GM21515 (cell line): ENCODE data around the gene TNRC6A.
"Not testable (repeated sequence)": the region's sequence is repeated elsewhere in the genome, so short reads cannot be mapped to it uniquely, and the experiment has no call there.

Experiments
- ATAC-seq: cut with Tn5 transposase; IDR thresholded peaks from one replicate; pipeline ENCODE4 v1.9.1; 2021; ENCODE audit not compliant: unreplicated experiment

TNRC6A gene

DNA sequence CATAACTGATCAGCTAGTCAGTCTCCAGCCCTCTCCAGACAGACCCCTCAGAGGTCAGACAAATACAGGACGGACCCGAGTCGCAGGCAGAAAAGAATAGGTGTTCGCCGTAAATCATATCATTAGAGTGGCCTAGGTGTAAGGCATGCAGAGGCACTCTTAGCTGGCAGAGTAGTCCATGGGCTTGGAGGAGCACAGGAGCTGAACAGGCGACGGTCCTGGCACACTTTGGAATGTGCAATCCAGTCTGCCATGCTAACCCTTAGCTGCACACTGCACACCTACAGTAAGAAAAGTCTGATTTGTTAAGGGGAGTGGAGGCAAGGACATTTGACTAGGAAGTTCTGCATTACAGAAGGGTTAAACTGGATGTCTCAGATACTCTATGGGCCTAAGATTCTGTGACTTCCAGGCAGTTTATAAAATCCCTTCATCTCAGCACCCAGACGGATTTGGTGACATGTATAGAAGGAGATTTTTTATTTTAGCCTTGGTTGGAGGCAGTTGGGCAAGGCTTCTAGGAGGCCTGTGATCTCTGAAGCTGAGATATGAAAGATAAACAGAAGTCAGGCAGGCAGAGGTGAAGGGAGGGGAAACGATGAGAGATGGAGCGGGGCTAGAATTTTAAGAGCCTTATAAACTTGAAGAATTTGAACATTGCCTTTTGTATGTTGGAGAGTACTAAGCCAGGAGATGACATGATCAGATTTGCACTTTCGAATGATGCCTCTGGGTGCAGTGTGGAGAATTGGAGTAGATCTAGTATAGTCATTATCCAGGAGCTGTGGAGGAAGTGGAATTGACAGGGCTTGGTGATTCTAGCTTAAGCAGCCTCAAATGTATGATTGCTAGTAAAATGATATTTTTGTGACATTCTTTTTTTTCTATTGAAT is 81.7 kb downstream of the TNRC6A start:
- no peak for ATAC-seq

DNA sequence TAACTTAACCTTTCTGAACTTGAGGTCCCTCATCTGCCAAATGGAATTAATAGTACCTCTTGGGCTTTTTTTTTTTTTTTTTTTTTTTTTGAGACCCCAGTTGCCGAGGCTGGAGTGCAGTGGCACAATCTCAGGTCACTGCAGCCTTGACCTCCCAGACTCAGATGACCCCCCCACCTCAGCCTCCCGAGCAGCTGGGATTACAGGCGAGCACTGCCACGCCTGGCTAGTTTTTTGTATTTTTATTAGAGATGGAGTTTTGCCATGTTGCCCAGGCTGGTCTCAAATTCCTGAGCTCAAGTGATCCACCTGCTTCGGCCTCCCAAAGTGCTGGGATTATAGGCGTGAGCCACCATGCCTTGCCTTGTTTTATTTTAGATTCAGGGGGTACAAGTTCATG is 83.4 kb downstream of the TNRC6A start:
- ATAC-seq = not testable (repeated sequence)

DNA sequence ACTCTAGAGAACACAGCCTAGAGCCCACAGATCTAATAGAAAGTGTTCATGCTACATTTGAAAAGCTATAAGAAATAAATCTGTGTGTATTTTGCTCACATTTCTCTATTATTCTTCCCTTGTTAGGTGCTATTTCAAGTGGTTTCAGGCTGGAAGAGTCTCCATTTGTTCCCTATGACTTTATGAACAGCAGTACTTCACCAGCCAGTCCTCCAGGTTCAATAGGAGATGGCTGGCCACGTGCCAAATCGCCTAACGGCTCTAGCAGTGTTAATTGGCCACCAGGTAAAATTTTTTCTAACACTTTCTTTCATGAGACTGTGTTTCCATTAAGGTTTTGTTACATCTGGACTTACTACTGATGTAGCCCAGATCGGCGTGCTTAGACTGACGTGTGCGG is 85.6 kb downstream of the TNRC6A start:
- ATAC-seq = no peak

DNA sequence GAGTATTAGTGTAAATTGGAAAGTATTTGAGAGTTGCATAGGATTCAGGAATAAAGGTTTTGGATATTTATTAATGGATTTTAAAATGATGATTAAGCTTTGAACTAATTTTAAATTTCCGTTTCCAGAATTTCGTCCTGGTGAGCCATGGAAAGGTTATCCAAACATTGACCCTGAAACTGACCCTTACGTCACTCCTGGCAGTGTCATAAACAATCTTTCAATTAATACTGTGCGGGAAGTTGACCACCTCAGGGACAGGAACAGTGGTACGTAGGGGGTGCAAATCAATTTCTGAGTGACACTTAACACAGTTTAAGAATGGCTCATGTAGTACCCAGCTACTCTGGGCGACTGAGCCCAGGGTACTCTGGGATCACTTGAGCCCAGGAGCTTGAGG is 87.2 kb downstream of the TNRC6A start:
- no peak for ATAC-seq

DNA sequence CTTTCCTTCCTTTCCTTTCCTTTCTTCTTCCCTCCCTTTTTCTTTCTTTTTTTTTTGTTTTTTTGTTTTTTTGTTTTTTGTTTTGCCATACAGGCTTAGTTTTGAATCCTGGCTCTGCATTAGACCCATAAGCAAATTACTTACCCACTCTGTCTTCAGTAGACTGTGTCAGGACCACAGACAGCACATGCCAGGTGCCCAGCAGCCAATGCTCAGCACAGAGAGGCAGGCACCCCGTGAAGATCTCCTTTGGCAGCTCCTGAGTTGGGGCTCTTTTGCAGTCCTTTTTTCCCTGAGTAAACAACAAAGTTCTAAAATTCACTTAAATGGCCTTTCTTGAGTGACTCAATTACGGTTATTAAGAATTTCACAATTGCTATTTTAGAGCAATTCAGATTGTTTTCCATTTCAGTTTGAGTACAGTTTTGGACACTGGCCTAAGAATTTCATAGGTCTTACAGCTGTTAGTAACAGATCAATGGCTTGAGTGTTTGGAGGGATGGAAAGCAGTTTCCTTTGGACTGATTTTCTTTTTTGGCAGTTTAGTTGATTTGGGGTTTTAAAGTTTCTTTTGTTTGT is 90.1 kb downstream of the TNRC6A start:
- no peak for ATAC-seq

DNA sequence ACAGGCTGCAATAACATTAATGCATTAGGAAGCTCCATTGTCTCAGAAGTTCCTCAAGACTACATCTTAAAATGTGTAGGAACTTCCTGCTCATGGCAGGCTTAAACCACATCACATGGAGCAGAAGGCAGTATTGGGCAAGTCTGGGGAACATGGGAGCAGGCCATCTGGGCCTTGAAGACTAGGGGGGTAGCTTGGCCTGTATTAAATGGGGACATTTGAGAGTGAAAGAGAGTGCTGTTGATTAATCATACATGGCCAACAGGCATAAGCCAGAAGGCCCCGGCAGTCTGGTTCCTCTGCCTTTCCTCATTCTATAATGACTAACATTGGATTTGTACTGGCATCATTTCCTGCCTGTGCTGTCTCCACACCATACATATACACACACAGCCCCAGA is 91.1 kb downstream of the TNRC6A start:
- ATAC-seq = no peak

DNA sequence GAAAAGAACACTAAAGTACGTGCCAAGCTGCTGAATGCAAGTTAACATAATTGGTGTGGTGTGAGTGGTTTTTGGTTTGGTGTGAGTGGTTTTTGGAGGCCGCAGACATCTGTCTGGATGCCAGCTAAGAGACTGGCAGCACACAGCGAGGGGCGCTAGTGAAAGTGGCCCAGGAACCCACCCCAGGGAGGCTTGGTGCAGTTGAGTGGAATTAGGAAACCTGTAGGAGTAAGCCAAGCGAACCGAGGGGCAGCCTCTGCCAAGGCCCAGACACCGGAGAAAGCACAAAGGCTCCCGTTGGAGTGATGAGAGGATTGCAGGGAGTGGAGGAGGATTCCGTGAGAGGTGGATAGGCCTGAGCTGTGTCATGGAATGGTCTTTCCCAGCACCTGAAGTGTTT is 91.7 kb downstream of the TNRC6A start:
- no peak for ATAC-seq

DNA sequence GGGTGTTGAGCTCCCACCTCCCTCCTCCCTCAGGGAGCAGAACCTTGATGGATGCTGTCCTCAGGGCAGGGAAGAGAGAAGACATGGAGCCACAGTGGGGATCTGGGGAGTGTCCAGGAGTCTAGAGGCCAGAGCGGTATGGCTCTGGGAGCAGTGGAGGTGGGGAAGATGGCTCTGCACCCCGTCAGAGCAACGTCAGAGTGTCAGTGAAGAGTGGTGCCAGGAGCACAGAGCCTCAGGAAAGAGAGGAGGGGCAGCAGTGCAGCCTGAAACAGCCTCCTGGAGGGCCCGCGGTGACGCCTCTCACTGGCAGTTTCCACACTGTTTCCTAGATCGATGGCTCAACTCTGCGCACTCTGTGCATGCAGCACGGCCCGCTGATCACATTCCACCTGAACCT is 93.1 kb downstream of the TNRC6A start:
- ATAC-seq = no peak

DNA sequence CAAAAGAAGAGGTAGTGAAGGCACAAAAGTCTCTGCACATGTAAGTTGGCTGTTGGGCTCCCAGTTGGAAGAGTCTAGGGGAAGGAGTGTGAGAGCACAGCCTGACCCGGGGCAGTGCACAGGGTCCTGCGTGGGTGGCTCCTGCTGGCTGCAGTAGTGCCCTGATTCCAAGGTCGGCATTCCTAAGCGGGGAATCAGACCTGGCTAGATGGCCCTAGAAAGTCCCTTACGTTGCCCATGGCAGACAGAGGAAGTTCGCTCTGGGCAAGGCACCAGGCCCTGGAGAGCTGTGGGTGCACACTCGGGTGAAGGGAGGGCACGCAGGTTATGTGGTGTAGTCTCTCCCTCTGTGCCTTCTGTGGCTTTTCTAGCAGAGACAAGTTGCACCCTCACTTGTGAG is 93.5 kb downstream of the TNRC6A start:
- no peak for ATAC-seq

DNA sequence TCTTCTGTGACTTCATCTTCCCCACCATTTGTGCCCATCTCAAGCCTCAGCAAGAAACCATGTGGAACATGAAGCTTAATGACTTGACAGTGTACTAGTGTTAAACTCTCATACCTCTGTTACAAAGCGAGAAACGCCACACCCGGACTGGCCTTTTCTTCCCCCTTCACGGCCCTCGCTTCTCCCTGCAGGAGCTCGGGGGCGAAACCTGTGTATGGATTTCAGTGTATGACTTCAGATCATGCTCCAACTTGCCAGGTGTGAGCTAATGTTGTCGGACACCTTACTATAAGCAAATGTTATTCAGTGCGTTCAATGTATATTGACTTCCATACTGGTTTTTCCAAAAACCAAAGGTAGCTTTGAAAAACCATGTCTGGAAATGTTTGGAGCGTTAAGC is 96.2 kb downstream of the TNRC6A start:
- ATAC-seq = no peak

DNA sequence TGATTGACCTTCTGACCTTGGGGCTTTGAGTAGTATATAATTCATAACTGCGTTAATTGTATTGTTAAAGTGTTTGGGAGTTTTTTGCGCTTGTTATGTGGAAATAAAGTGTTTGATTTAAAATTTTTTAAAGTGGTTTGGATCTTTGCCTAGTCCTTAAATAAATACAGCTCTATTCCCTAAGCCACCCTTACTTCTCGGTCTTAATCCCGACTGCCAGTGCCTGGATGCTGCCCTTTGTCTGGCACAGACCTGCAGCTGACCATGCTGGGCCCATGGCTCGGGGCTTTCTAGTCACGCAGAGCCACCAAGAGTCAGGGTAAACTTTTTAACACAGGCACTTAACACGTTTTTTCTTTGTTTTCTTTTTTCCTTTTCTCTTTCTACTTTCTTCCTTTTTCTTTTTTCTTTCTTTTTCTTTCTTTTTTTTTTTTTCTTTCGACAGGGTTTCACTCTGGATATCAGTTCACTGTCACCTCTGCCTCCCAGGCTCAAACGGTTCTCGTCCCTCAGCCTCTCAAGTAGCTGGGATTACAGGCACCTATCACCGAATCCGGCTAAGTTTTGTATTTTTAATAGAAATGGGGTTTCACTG is 96.7 kb downstream of the TNRC6A start:
- ATAC-seq = no peak

DNA sequence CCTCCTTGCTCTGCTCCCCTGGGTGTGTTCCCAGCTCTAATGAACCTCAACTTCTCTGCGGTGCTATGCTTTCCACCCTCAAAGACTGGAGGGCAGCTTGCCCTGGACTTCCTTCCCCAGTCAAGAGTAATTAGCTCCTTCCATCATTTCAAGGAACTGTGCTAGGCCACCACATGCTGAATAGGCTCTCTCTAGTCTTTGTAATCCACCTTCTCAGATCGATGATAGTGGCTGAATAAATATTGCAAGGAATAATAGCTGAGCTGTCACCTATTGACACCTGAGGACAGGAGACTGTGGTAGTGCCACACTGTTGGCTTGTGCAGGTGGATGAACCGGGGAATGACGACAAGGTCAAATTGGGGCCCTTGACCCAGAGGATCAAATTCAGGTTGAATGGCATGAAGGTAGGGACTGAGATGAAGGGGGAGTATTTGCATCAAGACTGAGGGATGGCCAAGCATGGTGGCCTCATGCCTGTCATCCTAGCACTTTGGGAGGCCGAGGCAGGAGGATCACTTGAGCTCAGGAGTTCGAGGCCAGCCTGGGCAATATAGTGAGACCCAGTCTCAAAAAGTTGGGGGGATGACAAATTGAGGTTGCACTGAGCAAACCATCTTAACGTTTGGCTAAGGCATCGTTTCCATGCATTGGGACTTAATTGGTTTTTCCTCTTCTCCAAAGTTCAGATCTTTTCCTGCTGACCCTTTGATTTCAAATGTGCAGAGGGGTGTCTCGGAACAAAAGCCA is 97.5 kb downstream of the TNRC6A start:
- no peak for ATAC-seq

DNA sequence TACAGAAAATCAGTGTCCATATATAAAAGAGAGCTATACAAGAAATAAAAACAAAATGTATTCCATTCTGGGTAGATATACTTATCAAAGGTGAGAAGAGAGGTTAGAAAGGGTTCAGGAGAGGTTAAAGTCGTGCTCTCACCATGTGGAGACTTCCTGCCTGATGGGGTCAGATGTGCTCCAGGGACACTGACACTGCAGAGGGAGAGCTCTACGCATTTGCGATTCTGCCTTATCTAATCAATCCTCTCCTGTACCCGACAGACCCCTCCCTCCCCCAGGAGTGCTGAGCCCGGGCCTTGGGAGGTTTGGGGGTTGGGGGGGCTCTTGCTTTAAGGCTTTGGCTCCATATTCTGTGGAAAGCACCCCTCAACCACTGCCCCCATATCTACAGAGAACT is 99.7 kb downstream of the TNRC6A start:
- no peak for ATAC-seq

DNA sequence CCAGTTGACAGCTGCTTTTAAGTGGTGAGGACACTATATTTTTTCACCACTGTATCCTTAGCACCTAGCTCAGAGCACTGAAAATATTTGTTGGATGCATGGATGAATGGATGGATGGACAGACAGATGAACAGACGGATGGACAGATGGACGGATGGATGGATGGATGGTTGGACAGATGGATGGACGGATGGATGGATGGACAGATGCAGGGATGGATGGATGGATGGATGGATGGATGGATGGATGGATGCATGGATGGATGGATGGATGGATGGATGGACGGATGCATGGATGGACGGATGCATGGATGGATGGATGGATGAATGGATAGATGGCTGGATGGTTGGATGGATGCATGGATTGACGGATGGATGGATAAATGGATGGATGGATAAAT is 103.9 kb downstream of the TNRC6A start:
- ATAC-seq = no peak

DNA sequence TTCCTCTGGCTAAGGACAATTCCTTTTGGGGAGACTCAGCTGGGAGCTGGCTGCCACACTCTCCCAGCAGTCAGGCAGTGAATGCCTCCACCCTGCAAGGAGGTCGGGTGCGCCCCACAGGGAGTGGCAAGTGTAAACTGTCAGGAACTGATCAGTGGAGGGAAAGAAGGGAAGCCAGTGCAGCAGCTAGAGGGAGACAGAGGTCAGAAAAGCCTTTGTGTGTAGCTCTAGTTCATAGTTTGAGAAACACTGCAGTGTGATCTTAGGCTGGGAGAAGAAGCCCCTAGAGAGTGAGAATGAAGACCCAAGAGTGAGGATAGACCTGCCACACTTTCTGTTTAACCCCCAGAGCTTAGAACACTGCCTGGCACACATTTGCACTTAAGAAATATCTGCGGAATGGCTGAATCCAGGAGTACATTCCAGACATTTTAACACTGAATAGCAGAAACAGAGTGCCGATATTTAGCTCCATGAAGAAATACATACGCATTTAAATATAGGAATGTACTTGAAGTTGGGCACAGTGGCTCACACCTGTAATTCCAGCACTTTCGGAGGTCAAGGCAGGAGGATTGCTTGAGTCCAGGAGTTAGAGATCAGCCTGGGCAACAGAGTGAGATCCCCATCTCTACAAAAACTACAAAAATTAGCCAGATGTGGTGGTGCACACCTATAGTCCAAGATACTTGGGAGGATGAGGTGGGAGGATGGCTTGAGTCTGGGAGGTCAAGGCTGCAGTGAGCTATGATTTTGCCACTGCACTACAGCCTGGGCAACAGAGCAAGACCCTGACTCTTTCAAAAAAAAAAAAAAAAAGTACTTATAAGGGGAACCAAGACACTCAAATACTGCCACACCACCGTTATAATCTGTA is 105.2 kb downstream of the TNRC6A start:
- ATAC-seq = no peak

DNA sequence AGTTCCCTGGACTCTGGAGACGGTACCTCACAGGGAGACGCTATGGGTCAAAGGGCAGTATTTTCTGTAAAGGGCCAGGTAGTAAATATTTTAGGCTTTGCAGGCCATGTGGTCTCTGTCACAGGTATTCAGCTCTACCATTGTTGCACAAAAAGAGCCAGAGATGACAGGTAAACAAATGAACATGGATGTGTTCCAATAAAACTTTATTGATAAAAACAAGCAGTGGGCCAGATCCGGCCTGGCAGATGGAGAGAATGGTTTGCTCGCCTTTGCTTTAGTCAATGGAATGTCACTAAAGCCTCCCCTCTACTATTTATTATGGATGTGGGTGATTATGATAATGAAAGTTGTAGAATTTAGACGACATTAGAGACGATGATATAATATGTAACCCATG is 107.4 kb downstream of the TNRC6A start:
- no peak for ATAC-seq

DNA sequence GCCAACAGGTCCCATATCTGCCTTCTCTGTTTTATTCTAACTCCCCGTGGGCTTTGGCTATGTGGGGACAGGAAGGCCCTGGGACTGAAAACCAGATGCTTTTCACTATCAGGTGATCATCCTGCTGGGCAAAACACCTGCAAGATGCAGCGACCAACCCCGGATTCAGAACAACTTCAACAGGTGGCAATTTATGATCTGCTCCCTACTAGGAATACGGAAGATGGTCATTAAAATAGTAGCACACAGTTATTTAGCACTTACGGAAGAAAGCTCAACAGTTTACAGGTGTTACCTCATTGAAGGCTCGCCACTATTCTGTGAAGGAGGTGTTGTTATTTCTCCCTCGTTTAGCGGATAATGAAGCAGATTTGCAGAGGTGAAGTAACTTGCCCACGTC is 108.5 kb downstream of the TNRC6A start:
- ATAC-seq = no peak

DNA sequence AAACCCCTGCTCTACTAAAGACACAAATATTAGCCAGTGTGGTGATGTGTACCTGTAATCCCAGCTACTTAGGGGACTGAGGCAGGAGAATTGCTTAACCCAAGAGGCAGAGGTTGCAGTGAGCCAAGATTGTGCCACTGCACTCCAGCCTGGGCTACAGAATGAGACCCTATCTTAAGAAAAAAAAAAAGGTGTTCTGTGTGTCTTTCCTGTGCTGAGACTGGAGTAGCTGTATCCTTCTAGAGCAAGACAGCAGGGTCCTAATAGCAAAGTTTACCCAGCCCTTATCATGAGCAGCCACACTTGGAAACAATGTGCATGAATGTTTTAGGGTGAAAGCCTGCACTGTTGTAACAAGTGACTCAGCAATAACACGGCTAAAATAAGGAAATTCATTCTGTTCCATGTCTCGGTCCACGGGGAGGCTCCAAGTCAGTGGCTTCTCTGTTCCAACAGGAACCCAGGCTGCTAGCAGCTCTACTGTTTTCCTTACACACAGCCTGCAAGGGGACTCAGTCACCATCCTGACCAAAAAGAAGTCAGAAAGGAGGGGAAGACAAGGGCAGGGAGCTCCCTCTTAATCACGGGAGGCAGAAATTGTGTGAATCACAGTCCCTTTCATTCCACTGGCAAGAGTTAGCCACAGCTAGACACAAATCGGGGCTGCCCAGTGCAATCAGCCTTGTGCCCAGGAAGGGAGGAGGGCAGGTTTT is 109.3 kb downstream of the TNRC6A start:
- ATAC-seq = no peak

DNA sequence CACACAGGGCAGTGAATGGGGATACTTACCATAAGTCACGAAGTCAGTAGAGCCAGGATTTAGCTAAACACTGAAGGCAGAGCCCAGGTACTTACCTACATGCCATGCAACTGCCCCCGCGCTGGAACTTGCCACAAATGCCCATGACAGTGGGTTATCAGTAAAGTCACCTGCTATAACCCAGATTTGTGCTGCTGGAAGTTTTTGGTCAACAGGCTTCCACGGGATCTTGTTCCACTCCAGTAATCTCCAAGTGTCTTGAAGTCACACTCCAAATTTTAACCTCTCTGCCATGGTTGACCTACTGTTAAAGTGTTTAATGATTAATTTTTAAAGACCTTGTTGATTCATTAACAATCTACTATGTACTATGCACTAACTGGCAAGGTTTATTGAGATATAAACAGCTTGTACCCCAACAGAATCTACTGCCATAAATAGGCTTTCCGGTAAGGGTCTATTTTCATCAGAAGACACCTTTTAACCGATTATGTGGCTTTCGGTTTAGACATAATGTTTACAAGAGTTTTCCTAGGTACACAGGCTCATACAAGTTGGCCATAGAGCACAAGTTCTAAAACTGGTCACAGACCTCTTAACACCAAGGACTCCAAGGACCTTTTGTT is 110.0 kb downstream of the TNRC6A start:
- no peak for ATAC-seq

DNA sequence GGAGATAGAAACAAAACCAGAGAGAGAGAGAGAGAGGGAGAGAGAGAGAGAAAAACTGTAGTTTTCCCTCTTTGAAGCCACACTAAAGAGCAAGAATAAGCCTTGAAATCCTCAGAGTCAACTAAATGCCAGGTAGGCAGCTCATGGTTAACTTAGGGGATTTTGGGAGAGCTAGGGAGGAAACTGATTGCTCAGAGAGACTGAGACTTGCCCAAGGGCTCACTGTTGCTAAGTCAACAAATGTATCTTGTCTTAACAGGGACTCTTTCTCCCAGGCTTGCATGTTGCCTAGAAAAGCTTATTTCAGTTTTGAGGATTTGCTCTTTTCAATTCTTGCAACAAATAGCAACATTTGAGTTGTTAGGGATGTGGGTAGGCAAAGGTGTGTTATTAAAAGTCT is 111.8 kb downstream of the TNRC6A start:
- no peak for ATAC-seq
